ENCODE data around the gene SLK. TPM values are rescaled to one million over a fixed set of nuclear protein-coding genes. Genes with fewer than 3 reads are reported as not detected.

SLK gene
- total and polyA plus RNA-seq, 2 of the 13 experiments (the other 11 are each of a cell fraction or from before 2014, with no cell fraction given) = 3.4 to 22.8 TPM

DNA sequence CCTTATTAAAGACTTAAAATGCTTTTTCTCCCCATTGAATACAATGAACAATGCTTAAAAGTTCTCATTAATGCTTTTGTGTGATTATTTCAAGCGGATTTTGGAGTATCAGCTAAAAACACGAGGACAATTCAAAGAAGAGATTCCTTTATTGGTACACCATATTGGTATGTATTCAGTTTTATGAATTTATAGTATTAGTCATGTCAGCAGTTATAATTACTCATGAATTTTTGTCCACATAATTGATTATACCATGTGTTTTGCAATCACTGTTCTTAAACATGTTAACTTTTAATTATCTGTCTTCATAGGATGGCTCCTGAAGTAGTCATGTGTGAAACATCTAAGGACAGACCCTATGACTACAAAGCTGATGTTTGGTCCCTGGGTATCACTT is 31.9 kb downstream of the SLK start (continued):
- peak; percentile 76 for TF ChIP-seq MAFF (IDR thresholded peaks at IDR 0.05; ENCODE audit: low read depth, low read length)

DNA sequence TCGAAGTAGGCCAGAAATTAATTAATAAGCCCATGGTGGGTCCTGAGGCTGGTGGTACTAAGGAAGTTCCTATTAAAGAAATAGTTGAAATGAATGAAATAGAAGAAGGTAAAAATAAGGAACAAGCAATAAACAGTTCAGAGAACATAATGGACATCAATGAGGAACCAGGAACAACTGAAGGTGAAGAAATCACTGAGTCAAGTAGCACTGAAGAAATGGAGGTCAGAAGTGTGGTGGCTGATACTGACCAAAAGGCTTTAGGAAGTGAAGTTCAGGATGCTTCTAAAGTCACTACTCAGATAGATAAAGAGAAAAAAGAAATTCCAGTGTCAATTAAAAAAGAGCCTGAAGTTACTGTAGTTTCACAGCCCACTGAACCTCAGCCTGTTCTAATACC is 36.0 kb downstream of the SLK start:
- no peak for ATAC-seq
- Histone ChIP-seq H3K36me3 (replicated peaks in 1 of 2; ENCODE audit: control insufficient read depth in 1 of 2, insufficient read depth in 2 of 2, low read length in 2 of 2) (peaks cover 3 to 58% of the 10 kb centered on the region in 2 experiments), H3K4me2 (ENCODE audit: low read depth, low read length) (no peak overlapping the region), H2AFZ (ENCODE audit: low read length) (no peak overlapping the region), H3K9me3 (ENCODE audit: low read length) (no peaks in the 10 kb centered on the region), H3K27me3 (ENCODE audit: control insufficient read depth in 1 of 2, insufficient read depth in 2 of 2, low read length in 2 of 2) (no peaks in the 10 kb centered on the region), H3K27ac (ENCODE audit: extremely low read length, insufficient read depth, low read length) (no peak overlapping the region), H3K9ac (ENCODE audit: insufficient read depth, low read depth, low read length) (no peak overlapping the region), H4K20me1 (ENCODE audit: insufficient read depth, low read length) (no peaks in the 10 kb centered on the region), H3K4me3 (replicated peaks in 1 of 3; ENCODE audit: insufficient read depth in 1 of 3, low read depth in 2 of 3, low read length in 3 of 3) (no peak overlapping the region), H3K4me1 (ENCODE audit: insufficient read depth, low read length) (no peaks in the 10 kb centered on the region), H3K79me2 (ENCODE audit: insufficient read depth, low read length) (no peaks in the 10 kb centered on the region)
- BruUV-seq (replicated peaks) = no TSS peak
- FAIRE-seq = no peak
- in situ Hi-C loops (cut with HindIII; ENCODE audit: extremely low pct_ligation_motif_present, low pct_unique_long_range_greater_than_20kb) = no loop called here
- DNase-seq (ENCODE audit: low spot score) = no peak
- ChIA-PET POLR2A (no interaction called here), CTCF (ENCODE audit: low intra/inter-chr PET ratio, low total read pairs) (no interaction called here)
- 94% methylated on average over 1 of the region's 1 CpG for WGBS (ENCODE audit: low lambda C conversion rate)
- intact Hi-C loops (cut with micrococcal nuclease; ENCODE audit: unreplicated experiment) = no loop called here
- no peak for TF ChIP-seq ZNF225 (CRISPR knock-in tag; IDR thresholded peaks at IDR 0.05)
- no peak for TF ChIP-seq ZNF460 (CRISPR knock-in tag; IDR thresholded peaks at IDR 0.05; ENCODE audit: borderline replicate concordance)
- TF ChIP-seq AHDC1 (CRISPR knock-in tag; IDR thresholded peaks at IDR 0.05; ENCODE audit: borderline replicate concordance) = no peak
- TF ChIP-seq TCF7 (IDR thresholded peaks at IDR 0.05; ENCODE audit: low read depth) = no peak
- no peak for TF ChIP-seq FOSL1 (CRISPR knock-in tag; IDR thresholded peaks at IDR 0.05; ENCODE audit: borderline replicate concordance)
- TF ChIP-seq THAP8 (CRISPR knock-in tag; IDR thresholded peaks at IDR 0.05; ENCODE audit: borderline replicate concordance) = no peak
- TF ChIP-seq, protein P1, sequence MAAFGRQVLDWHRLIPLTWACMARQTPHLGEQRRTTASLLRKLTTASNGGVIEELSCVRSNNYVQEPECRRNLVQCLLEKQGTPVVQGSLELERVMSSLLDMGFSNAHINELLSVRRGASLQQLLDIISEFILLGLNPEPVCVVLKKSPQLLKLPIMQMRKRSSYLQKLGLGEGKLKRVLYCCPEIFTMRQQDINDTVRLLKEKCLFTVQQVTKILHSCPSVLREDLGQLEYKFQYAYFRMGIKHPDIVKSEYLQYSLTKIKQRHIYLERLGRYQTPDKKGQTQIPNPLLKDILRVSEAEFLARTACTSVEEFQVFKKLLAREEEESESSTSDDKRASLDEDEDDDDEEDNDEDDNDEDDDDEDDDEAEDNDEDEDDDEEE (CRISPR knock-in tag; IDR thresholded peaks at IDR 0.05) = no peak
- no peak for TF ChIP-seq ZNF577 (CRISPR knock-in tag; IDR thresholded peaks at IDR 0.05; ENCODE audit: borderline replicate concordance, low read depth)
- no peak for TF ChIP-seq ATF7 (IDR thresholded peaks at IDR 0.05)
- TF ChIP-seq ATF7 (CRISPR knock-in tag; IDR thresholded peaks at IDR 0.05) = no peak
- no peak for TF ChIP-seq KLF9 (CRISPR knock-in tag; IDR thresholded peaks at IDR 0.05; ENCODE audit: low read depth)
- TF ChIP-seq, protein P2, sequence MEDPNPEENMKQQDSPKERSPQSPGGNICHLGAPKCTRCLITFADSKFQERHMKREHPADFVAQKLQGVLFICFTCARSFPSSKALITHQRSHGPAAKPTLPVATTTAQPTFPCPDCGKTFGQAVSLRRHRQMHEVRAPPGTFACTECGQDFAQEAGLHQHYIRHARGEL (CRISPR knock-in tag; IDR thresholded peaks at IDR 0.05) = no peak
- no peak for TF ChIP-seq RBAK (CRISPR knock-in tag; IDR thresholded peaks at IDR 0.05)
- TF ChIP-seq PHF8 (CRISPR knock-in tag; IDR thresholded peaks at IDR 0.05) = no peak
- no peak for TF ChIP-seq NR2F6 (IDR thresholded peaks at IDR 0.05)
- TF ChIP-seq NR2F6 (CRISPR knock-in tag; IDR thresholded peaks at IDR 0.05) = no peak
- no peak for TF ChIP-seq HIVEP1 (CRISPR knock-in tag; IDR thresholded peaks at IDR 0.05)
- TF ChIP-seq SRY (CRISPR knock-in tag; IDR thresholded peaks at IDR 0.05) = no peak
- no peak for TF ChIP-seq GPN1 (CRISPR knock-in tag; IDR thresholded peaks at IDR 0.05; ENCODE audit: borderline replicate concordance)

Measured in HepG2 (cell line).